Renal cortex interstitium (tissue), 11 donors: Measurements from ENCODE around the gene HBE1. TPM values are rescaled to one million over a fixed set of nuclear protein-coding genes. Genes with fewer than 3 reads are reported as not detected.

Source experiments
- DNase-seq, 11 donors: peaks; one replicate each; pipeline ENCODE4 v3.0.0-alpha.2; 2013; ENCODE audit warnings: low read depth in 9 of 11, low spot score in 4 of 11; ENCODE audit errors: extremely low read depth in 1 of 11
- polyA plus RNA-seq, 3 donors: library from polyadenylated mRNA; unstranded; fragments of 120-200 nt; gene quantifications; one replicate each; pipeline ENCODE4 v1.2.1, GENCODE V29; 2013; ENCODE audit not compliant: insufficient read length in 3 of 3

The HBE1 gene
- polyA plus RNA-seq, 3 donors = 2.4 to 26.1 (median 9.6) TPM

GRCh38 chr11:5288906-5289550, 19.3 kb upstream of the HBE1 start:
- no peak for DNase-seq

GRCh38 chr11:5288108-5288905, 18.6 kb upstream of the HBE1 start:
- DNase-seq = no peak

- DNase-seq = no peak
Observed at GRCh38 chr11:5286901-5287300, 17.2 kb upstream of the HBE1 start.

DNA sequence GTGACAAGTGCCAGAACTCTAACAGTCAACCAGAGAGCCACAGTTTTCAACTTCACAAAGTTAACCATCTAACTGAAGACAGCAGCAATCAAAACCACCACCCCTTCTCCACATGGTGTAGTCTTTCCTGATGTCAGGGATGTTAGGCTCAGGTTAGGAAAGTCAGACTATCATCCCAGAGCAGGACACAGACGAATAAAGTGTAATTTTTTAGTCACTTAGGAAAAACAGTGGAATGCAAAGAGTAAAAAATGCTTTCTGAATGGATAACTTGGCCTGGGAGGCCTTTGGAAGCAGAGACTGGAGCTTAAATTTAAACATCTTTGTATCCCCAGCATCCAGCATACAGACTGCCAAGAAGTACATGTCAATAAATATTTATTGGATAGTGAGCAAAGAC, 16.6 kb upstream of the HBE1 start:
- DNase-seq = no peak

GRCh38 chr11:5285703-5286340, 16.1 kb upstream of the HBE1 start:
- DNase-seq = no peak

GRCh38 chr11:5284637-5285036, 14.9 kb upstream of the HBE1 start:
- no peak for DNase-seq

- no peak for DNase-seq
Observed at GRCh38 chr11:5283882-5284281, 14.1 kb upstream of the HBE1 start.

- DNase-seq = no peak
Observed at GRCh38 chr11:5283086-5283485, 13.3 kb upstream of the HBE1 start.

DNA sequence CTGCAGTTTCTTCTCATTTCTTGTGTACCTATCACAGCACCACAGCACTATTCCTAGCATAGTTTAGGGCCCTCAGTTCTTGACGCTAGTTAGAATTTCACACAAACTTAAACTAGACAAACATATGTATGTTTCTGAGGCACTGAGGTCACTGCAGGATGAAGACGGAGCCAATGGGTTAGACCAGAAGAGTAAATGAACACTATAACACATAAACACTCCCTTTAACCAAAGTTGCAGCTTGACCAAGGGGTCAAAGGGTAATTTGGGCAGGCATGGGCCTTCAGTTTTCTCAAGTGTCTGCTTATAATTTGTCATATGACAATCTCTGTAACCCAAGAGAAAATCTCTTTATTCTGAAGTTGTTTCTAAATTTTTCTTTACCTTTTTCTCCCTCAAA, 12.9 kb upstream of the HBE1 start:
- DNase-seq = no peak

- no peak for DNase-seq
Observed at GRCh38 chr11:5281596-5281995, 11.9 kb upstream of the HBE1 start.

GRCh38 chr11:5280582-5281102, 10.9 kb upstream of the HBE1 start:
- peak in 1 of 11 donors; percentile 1 for DNase-seq

DNA sequence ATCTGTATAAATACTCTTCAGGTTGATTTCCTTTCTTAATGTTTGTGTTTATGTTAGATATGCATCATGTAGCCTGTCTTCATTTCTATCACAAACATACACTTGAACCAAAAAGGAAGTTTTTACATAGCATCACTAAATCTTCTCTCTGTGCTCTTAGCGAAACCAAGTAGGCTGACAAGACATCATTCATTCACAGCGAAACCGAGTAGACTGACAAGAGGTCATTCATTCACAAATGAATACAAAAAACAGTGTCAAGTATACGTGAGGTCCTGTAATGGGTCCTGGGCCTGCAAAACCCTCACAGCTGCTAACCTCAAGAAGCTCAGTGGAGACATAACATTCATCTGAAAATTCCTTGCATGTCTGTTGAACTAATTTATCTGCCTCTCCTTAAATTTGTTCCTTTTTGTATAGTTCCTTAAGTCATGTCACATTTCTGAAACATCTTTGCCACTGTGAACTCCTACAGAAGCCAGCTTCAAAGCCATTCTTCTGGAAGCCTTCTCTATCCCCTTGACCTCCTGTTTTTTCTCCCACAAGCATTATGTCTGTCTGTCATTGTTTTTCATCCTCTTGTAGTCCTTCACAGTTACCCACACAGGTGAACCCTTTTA, 9.8 kb upstream of the HBE1 start:
- no peak for DNase-seq

DNA sequence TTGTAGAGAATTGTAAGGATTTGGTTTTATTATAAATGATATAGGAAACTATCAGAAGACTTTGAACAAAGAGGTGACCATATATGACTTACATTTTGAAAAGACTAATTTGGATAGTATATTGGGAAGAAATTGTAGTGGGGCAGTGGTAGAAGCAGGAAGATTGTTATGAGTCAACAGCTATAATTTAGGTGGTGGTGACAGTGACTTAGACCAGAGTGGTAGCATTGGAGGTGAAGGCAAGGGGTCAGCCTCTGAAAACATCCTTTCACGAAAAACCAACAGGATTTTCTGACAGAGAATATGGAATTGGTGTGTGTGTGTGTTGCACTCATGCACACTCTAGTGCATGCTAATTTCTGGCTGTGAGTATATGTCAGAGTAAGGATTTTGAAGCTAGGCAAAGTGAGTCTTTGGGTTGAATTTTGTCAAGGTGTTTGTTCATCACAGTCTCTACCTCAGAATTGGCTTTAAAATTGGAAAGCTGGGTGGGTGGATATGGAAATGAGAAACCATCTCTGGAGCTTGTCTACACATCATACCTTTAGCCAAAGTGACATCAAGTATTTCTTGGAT, 8.2 kb upstream of the HBE1 start:
- DNase-seq = no peak

DNA sequence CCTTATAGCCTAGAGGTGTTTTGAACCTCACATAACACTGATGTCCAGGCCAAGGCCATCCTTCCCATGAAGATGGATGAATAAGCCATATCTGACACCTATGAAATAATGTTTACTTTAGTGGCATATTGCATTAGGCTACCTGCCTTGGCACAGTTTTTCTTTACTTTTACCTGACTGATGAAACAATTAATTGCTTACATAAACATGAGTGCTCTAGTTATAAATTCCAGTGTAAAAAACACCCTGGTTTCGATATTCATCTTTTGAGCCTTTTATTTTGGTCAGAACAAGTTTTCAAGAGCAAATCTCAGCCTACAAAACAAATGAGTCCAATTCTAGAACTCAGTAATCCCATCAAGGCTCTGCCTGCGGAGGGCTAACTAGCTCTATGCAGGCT, 7.0 kb upstream of the HBE1 start:
- DNase-seq = no peak

- no peak for DNase-seq
Observed at GRCh38 chr11:5275369-5276110, 5.8 kb upstream of the HBE1 start.

DNA sequence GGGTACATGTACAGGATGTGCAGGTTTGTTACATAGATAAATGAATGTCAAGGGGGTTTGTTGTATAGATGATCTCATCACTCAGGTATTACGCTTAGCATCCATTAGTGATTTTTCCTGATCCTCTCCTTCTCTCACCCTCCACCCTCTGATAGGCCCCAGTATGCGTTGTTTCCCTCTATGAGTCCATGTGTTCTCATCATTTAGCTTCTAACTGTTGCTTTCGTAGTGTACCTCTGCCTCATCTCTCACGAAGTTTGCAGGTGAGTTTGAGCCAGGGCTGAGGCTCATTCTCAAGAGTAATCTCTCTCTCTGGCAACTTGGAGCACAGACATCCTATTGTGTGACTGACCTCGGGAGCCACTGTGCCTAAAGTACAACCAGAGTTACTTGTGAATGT, 4.7 kb upstream of the HBE1 start:
- no peak for DNase-seq

- no peak for DNase-seq
Observed at GRCh38 chr11:5272395-5273017, 2.8 kb upstream of the HBE1 start.

GRCh38 chr11:5267033-5267563, 2.6 kb downstream of the HBE1 start:
- no peak for DNase-seq
